Activated CD4-positive, alpha-beta T cell treated with anti-CD3 and anti-CD28 coated beads for 36 hours (primary cell): ENCODE results near the gene MED27. TPM values are rescaled to one million over a fixed set of nuclear protein-coding genes. Genes with fewer than 3 reads are reported as not detected.
A peak's percentile ranks its signal among the peaks of the same experiment; 100 is the strongest.

Experiments
- ATAC-seq: fragments of 200-7000 bp; cut with Tn5 transposase; one replicate; pipeline ENCODE4 v1.10.0; 2021; ENCODE audit warnings: mild to moderate bottlenecking, moderate library complexity
- CTCF ChIA-PET: fragments of 350-600 bp; sonication (Branson Sonifier 250); formaldehyde crosslinking; loops from one replicate; lab custom pipeline; 2021; ENCODE audit warnings: antibody characterized with exemption; lab: Charles Lee
- POLR2A ChIA-PET: fragments of 350-600 bp; sonication (Branson Sonifier 250); formaldehyde crosslinking; loops from one replicate; lab custom pipeline; 2021; ENCODE audit warnings: antibody characterized with exemption, inconsistent platforms; lab: Charles Lee
- DNase-seq: peaks from one replicate; pipeline ENCODE4 v3.0.0-alpha.2; 2020
- H3K27ac Mint-ChIP-seq: one replicate; pipeline ENCODE4 v1.8.0; 2021; ENCODE audit warnings: mixed read lengths
- H3K27me3 Mint-ChIP-seq: one replicate; pipeline ENCODE4 v1.8.0; 2021; ENCODE audit warnings: mixed read lengths
- H3K36me3 Mint-ChIP-seq: one replicate; pipeline ENCODE4 v1.8.0; 2021; ENCODE audit warnings: low read depth, mixed read lengths
- H3K4me1 Mint-ChIP-seq: one replicate; pipeline ENCODE4 v1.8.0; 2021; ENCODE audit warnings: mixed read lengths
- H3K4me3 Mint-ChIP-seq: one replicate; pipeline ENCODE4 v1.8.0; 2021; ENCODE audit warnings: mild to moderate bottlenecking, moderate library complexity, mixed read lengths
- H3K9me3 Mint-ChIP-seq: one replicate; pipeline ENCODE4 v1.8.0; 2021; ENCODE audit warnings: low read depth, mixed read lengths
- intact Hi-C, 2 experiments: fragments of 100-400 bp; cut with DNase I in 1 of 2; cut with micrococcal nuclease in 1 of 2; formaldehyde crosslinking; loops; one replicate each; pipeline versions ENCODE4 v1.14.2 to v1.15.1; 2022 to 2024; cut with DNase I, micrococcal nuclease
- total RNA-seq, 2 experiments: library from RNA; stranded (reverse); gene quantifications; one replicate each; pipeline ENCODE4 v1.2.3, GENCODE V29; 2021

Gene MED27
- total RNA-seq, 2 experiments from 2014 or later, result 29.1 to 32.5 TPM

GRCh38 chr9:131843989-131844744, 235.5 kb downstream of the MED27 start:
- peaks cover 5% of the 10 kb centered on the region for H3K27me3 Mint-ChIP-seq
- no peak for ATAC-seq
- intact Hi-C loops, result no loop called here
- peaks cover 15% of the 10 kb centered on the region for H3K4me1 Mint-ChIP-seq
- POLR2A ChIA-PET, result no interaction called here
- DNase-seq, result no peak
- H3K4me3 Mint-ChIP-seq, result no peak overlapping the region
- CTCF ChIA-PET, result interaction anchor here (0.6 kb wide), 1 partner anchor 230 kb away, joined by 3 read pairs; no protein-coding TSS in a partner anchor
- no peak overlapping the region for H3K27ac Mint-ChIP-seq
- no peaks in the 10 kb centered on the region for H3K36me3 Mint-ChIP-seq
- no peaks in the 10 kb centered on the region for H3K9me3 Mint-ChIP-seq

- Mint-ChIP-seq H3K4me3 (no peak overlapping the region), H3K27me3 (peaks cover 7% of the 10 kb centered on the region), H3K9me3 (no peaks in the 10 kb centered on the region), H3K36me3 (no peaks in the 10 kb centered on the region), H3K4me1 (peaks cover 22% of the 10 kb centered on the region), H3K27ac (no peak overlapping the region)
- no peak for DNase-seq
- POLR2A ChIA-PET, result no interaction called here
- intact Hi-C loops, result no loop called here
- ATAC-seq, result no peak
- CTCF ChIA-PET, result interaction anchor here (0.6 kb wide), 1 partner anchor 966 kb away, joined by 3 read pairs; no protein-coding TSS in a partner anchor
These were observed 237.8 kb downstream of the MED27 start for GRCh38 chr9:131841765-131842318.

- POLR2A ChIA-PET, result no interaction called here
- no peak for ATAC-seq
- peaks cover 7% of the 10 kb centered on the region for H3K27me3 Mint-ChIP-seq
- intact Hi-C loops, result no loop called here
- H3K9me3 Mint-ChIP-seq, result no peaks in the 10 kb centered on the region
- peaks cover 22% of the 10 kb centered on the region for H3K4me1 Mint-ChIP-seq
- H3K36me3 Mint-ChIP-seq, result no peaks in the 10 kb centered on the region
- CTCF ChIA-PET, result interaction anchor here (0.8 to 0.9 kb wide), 2 partner anchors 82 to 395 kb away, joined by 3 read pairs; no protein-coding TSS in a partner anchor
- no peak overlapping the region for H3K27ac Mint-ChIP-seq
- no peak overlapping the region for H3K4me3 Mint-ChIP-seq
- DNase-seq, result no peak
These were observed 238.6 kb downstream of the MED27 start for GRCh38 chr9:131840751-131841702.

GRCh38 chr9:131840220-131840619, 239.4 kb downstream of the MED27 start:
- CTCF ChIA-PET, result interaction anchor here (0.8 to 0.9 kb wide), 2 partner anchors 81 to 396 kb away, joined by 3 read pairs; no protein-coding TSS in a partner anchor
- peak; percentile 43 for DNase-seq
- H3K4me1 Mint-ChIP-seq, result peaks cover 16% of the 10 kb centered on the region
- peaks cover 7% of the 10 kb centered on the region for H3K27me3 Mint-ChIP-seq
- POLR2A ChIA-PET, result no interaction called here
- intact Hi-C loops, result no loop called here
- peak overlapping the region; percentile 87 for H3K27ac Mint-ChIP-seq
- H3K9me3 Mint-ChIP-seq, result no peaks in the 10 kb centered on the region
- H3K4me3 Mint-ChIP-seq, result no peak overlapping the region
- H3K36me3 Mint-ChIP-seq, result no peaks in the 10 kb centered on the region
- ATAC-seq, result peak; percentile 15

- Mint-ChIP-seq H3K27me3 (peaks cover 7% of the 10 kb centered on the region), H3K27ac (peak overlapping the region; percentile 87), H3K4me1 (peaks cover 16% of the 10 kb centered on the region), H3K9me3 (peaks cover 1% of the 10 kb centered on the region), H3K4me3 (peak overlapping the region; percentile 12), H3K36me3 (no peaks in the 10 kb centered on the region)
- intact Hi-C loops, result loop anchor here in 1 of 2 experiments (1.0 kb wide), 2 partner anchors 168 to 240 kb away; partner anchors contain the start of gene MED27
- ATAC-seq (peak; percentile 86), DNase-seq (peak; percentile 86)
- POLR2A ChIA-PET, result interaction anchor here (0.6 kb wide), 1 partner anchor 1025 kb away, joined by 4 read pairs; no protein-coding TSS in a partner anchor
- CTCF ChIA-PET, result interaction anchor here (0.6 to 0.9 kb wide), 2 partner anchors 208 to 397 kb away, joined by 3 read pairs; no protein-coding TSS in a partner anchor
These were observed 240.2 kb downstream of the MED27 start for GRCh38 chr9:131839281-131840084.

GRCh38 chr9:131838530-131839280, 241.0 kb downstream of the MED27 start:
- ChIA-PET POLR2A (no interaction called here), CTCF (no interaction called here)
- H3K27me3 Mint-ChIP-seq, result peaks cover 10% of the 10 kb centered on the region
- H3K4me1 Mint-ChIP-seq, result peaks cover 16% of the 10 kb centered on the region
- no peak overlapping the region for H3K4me3 Mint-ChIP-seq
- H3K27ac Mint-ChIP-seq, result no peak overlapping the region
- intact Hi-C loops, result loop anchor here in 1 of 2 experiments (1.0 kb wide), 2 partner anchors 169 to 241 kb away; partner anchors contain the start of gene MED27
- ATAC-seq (no peak), DNase-seq (no peak)
- H3K36me3 Mint-ChIP-seq, result no peaks in the 10 kb centered on the region
- peaks cover 8% of the 10 kb centered on the region for H3K9me3 Mint-ChIP-seq

- no peak overlapping the region for H3K4me3 Mint-ChIP-seq
- POLR2A ChIA-PET, result no interaction called here
- H3K36me3 Mint-ChIP-seq, result no peaks in the 10 kb centered on the region
- H3K4me1 Mint-ChIP-seq, result peaks cover 20% of the 10 kb centered on the region
- no peak overlapping the region for H3K27ac Mint-ChIP-seq
- CTCF ChIA-PET, result no interaction called here
- DNase-seq (no peak), ATAC-seq (no peak)
- peaks cover 8% of the 10 kb centered on the region for H3K9me3 Mint-ChIP-seq
- intact Hi-C loops, result no loop called here
- H3K27me3 Mint-ChIP-seq, result peaks cover 6% of the 10 kb centered on the region
These were observed 241.8 kb downstream of the MED27 start for GRCh38 chr9:131837836-131838235.

- ChIA-PET POLR2A (no interaction called here), CTCF (no interaction called here)
- no peak overlapping the region for H3K4me3 Mint-ChIP-seq
- ATAC-seq, result no peak
- no peak overlapping the region for H3K27ac Mint-ChIP-seq
- intact Hi-C loops, result no loop called here
- peak; percentile 42 for DNase-seq
- H3K36me3 Mint-ChIP-seq, result no peaks in the 10 kb centered on the region
- H3K9me3 Mint-ChIP-seq, result peaks cover 8% of the 10 kb centered on the region
- H3K4me1 Mint-ChIP-seq, result peaks cover 23% of the 10 kb centered on the region
- peaks cover 6% of the 10 kb centered on the region for H3K27me3 Mint-ChIP-seq
These were observed 242.4 kb downstream of the MED27 start for GRCh38 chr9:131837316-131837715.

GRCh38 chr9:131836607-131837315, 242.9 kb downstream of the MED27 start:
- ChIA-PET POLR2A (no interaction called here), CTCF (interaction anchor here (0.5 kb wide), 1 partner anchor 95 kb away, joined by 3 read pairs; no protein-coding TSS in a partner anchor)
- H3K4me3 Mint-ChIP-seq, result no peak overlapping the region
- ATAC-seq (no peak), DNase-seq (no peak)
- intact Hi-C loops, result no loop called here
- H3K27ac Mint-ChIP-seq, result no peak overlapping the region
- peaks cover 8% of the 10 kb centered on the region for H3K9me3 Mint-ChIP-seq
- H3K27me3 Mint-ChIP-seq, result peaks cover 6% of the 10 kb centered on the region
- no peaks in the 10 kb centered on the region for H3K36me3 Mint-ChIP-seq
- H3K4me1 Mint-ChIP-seq, result peaks cover 23% of the 10 kb centered on the region
